ENCODE data around the gene PLA2G2F.

PLA2G2F gene

GRCh38 chr1:20147846-20148570 lies 8.9 kb downstream of the PLA2G2F start:
- H3K27me3 ChIP-seq, result no peaks in the 10 kb centered on the region
- H3K9me3 ChIP-seq (replicated peaks in 1 of 11), result no peaks in the 10 kb centered on the region
- no peak for TF ChIP-seq Cebpa-rat (IDR thresholded peaks at IDR 0.05)
- no peak overlapping the region for H3K4me3 ChIP-seq
- H4K20me1 ChIP-seq, result peaks cover 0 to 6% (median 0%) of the 10 kb centered on the region in 11 experiments; a peak in 1 of 22 replicates
- no peak overlapping the region for H3K4me2 ChIP-seq
- no peaks in the 10 kb centered on the region for H3K36me3 ChIP-seq
- H3K9ac ChIP-seq, result no peak overlapping the region; a peak in 1 of 22 replicates
- H3K4me1 ChIP-seq, result peaks cover 7 to 29% (median 19%) of the 10 kb centered on the region in 10 experiments
- H3K27ac ChIP-seq, result no peak overlapping the region

DNA sequence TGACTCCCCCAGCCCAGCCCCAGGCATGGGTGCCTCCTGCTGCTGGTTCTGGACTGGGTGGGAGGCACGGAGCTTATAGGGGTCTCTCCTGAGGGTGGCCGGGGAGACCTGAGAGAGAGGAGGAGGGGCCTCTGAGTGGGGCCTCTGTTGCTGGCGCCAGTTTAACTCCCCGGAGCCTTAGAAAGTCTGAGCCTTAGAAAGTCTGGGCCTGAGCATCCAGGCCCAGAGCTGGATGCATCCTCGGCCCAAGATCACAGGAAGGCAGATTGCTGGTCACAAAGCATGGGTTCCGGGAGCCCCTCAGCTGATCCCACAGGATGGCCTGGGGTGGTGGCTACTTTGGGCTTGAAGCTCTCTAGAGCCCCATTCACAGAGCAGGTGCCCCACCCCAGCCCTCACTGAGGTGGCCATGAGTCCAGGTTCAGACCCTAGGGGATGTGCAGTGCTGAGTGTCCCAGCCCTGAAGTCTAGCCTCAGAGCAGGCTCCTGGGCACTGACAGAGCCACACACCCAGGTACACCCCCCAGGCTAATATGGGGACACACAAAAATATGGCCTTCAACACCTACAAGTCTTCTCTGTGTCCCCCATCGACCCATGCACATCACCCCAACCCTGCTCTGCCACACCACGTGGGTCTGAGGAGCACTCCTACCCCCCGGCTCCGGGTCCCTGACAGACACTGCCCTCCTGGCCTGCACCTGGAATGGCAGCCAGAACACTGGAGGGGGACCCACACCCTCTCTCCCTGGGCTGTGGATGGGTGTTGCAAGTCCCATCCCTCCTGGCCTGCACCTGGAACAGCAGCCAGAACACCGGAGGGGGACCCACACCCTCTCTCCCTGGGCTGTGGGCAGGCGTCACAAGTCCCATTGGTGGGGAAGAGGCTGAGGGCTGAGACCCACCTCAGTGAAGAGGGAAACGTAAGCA lies 9.7 kb downstream of the PLA2G2F start:
- Histone ChIP-seq H3K9ac (peak overlapping the region in 1 of 11 experiments; percentile 15; a peak in 1 of 22 replicates), H3K27ac (no peak overlapping the region)
- TF ChIP-seq Cebpa-rat (IDR thresholded peaks at IDR 0.05), result no peak

DNA sequence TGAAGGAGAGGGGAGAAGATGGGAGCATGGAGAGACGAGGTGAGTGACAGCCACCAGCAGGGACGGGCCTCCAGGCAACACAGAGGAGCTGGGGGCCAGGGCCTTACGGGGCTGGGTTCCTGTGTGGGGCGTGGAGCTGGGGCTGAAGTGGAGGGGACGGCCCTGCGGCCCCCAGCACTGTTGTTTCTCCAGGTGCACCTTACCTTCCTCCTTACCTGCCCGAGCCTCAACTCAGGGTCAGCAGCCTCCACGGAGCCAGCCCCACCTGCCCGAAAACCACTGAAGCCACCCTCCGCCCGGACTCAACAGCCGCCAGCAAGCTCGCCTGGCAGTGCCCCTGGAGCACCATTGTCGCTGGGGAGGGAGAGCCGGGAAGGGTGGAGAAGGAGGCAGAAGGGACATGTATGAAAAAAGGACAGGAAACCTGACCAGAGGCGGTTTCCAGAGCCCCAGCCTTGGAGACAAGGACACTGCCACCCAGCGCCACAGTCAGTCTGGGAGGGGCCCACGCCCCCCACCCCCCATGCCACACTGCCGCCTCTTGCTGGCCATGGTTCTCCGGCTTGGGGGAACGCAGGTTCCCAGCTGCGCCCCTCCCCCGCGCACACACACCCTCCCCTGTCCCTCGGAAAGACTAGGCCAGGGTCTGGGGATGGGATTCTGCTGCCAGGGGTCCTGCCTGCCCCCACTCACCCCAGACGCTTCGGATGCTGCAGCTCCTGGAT lies 10.6 kb downstream of the PLA2G2F start:
- H3K27me3 ChIP-seq, result no peaks in the 10 kb centered on the region
- H3K27ac ChIP-seq, result no peak overlapping the region
- peaks cover 0 to 6% (median 0%) of the 10 kb centered on the region in 11 experiments; a peak in 2 of 22 replicates for H3K9me3 ChIP-seq (replicated peaks in 1 of 11)
- peaks cover 25 to 46% (median 36%) of the 10 kb centered on the region in 10 experiments for H3K4me1 ChIP-seq
- TF ChIP-seq Cebpa-rat (IDR thresholded peaks at IDR 0.05), result no peak
- H3K9ac ChIP-seq, result no peak overlapping the region
- no peak overlapping the region for H3K4me3 ChIP-seq
- no peaks in the 10 kb centered on the region for H4K20me1 ChIP-seq
- no peak overlapping the region for H3K4me2 ChIP-seq
- no peaks in the 10 kb centered on the region for H3K36me3 ChIP-seq

More for the DNA sequence above, 9.7 kb downstream of the PLA2G2F start:
- no peak overlapping the region for H3K4me3 ChIP-seq
- H4K20me1 ChIP-seq, result no peaks in the 10 kb centered on the region
- no peaks in the 10 kb centered on the region for H3K9me3 ChIP-seq (replicated peaks in 1 of 11)
- no peaks in the 10 kb centered on the region for H3K27me3 ChIP-seq
- H3K4me1 ChIP-seq, result peaks cover 15 to 37% (median 27%) of the 10 kb centered on the region in 10 experiments
- H3K4me2 ChIP-seq, result peak overlapping the region in 1 of 11 experiments; percentile 15; a peak in 1 of 22 replicates
- no peaks in the 10 kb centered on the region for H3K36me3 ChIP-seq

GRCh38 chr1:20150326-20150705 lies 11.2 kb downstream of the PLA2G2F start:
- Histone ChIP-seq H3K9me3 (replicated peaks in 1 of 11) (peaks cover 0 to 12% (median 5%) of the 10 kb centered on the region in 11 experiments; a peak in 13 of 22 replicates), H3K4me3 (no peak overlapping the region), H3K36me3 (peaks cover 0 to 4% (median 0%) of the 10 kb centered on the region in 11 experiments; a peak in 1 of 22 replicates), H3K27me3 (no peaks in the 10 kb centered on the region), H3K27ac (no peak overlapping the region), H3K4me1 (peaks cover 30 to 52% (median 41%) of the 10 kb centered on the region in 10 experiments), H3K9ac (no peak overlapping the region), H3K4me2 (no peak overlapping the region), H4K20me1 (no peaks in the 10 kb centered on the region)
- no peak for TF ChIP-seq Cebpa-rat (IDR thresholded peaks at IDR 0.05)

GRCh38 chr1:20150969-20151368 lies 11.8 kb downstream of the PLA2G2F start:
- peaks cover 30 to 57% (median 44%) of the 10 kb centered on the region in 10 experiments for H3K4me1 ChIP-seq
- H3K27me3 ChIP-seq, result no peaks in the 10 kb centered on the region
- peak overlapping the region in 3 of 11 experiments; percentile 36 to 82 (median 81); a peak in 4 of 22 replicates for H3K9ac ChIP-seq
- H3K27ac ChIP-seq, result peak overlapping the region in 6 of 11 experiments; percentile 45 to 95 (median 65); a peak in 8 of 22 replicates
- peaks cover 4 to 18% (median 11%) of the 10 kb centered on the region in 11 experiments; a peak in 18 of 22 replicates for H3K9me3 ChIP-seq (replicated peaks in 1 of 11)
- TF ChIP-seq Cebpa-rat (IDR thresholded peaks at IDR 0.05), result no peak
- H3K4me3 ChIP-seq, result peak overlapping the region in 1 of 10 experiments; percentile 44; a peak in 2 of 20 replicates
- H4K20me1 ChIP-seq, result no peaks in the 10 kb centered on the region
- H3K4me2 ChIP-seq, result peak overlapping the region in 10 of 11 experiments; percentile 35 to 97 (median 94); a peak in 15 of 22 replicates
- peaks cover 0 to 4% (median 0%) of the 10 kb centered on the region in 11 experiments; a peak in 2 of 22 replicates for H3K36me3 ChIP-seq

DNA sequence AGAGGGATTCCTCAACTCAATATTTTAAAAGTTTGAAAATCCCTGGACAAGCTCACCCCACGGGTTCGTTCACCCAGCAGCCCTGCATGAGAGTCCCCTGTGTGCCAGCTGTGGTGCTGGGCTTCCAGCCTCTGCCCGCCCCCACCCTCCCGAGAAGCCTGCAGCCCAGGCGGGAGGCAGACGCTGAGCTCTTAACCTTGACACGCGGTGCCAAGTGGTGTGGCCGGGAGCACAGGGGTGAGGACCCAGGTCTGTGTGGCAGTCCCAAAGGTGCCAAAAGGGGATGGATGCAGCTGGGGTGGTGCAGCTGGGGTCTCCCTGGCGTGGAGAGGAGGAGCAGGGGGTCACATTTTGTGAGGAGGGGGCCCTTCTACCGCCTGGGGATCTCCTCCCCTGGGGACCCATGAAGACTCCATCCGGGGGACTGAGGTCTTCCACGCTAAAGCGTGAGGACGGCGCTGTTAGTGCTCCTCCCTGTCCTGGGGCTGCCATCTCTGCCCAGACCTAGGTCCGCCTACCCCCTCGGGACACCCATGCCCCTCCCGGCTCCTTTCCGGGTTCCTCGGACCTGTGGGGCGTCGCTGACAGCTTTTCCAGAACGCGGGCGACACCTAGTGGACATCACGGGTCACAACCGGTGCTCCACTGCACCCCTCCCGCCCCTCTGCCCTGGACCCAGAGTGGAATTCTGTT lies 12.9 kb downstream of the PLA2G2F start:
- Histone ChIP-seq H4K20me1 (no peaks in the 10 kb centered on the region), H3K4me1 (peaks cover 30 to 66% (median 55%) of the 10 kb centered on the region in 10 experiments), H3K9ac (peak overlapping the region; percentile 63 to 90 (median 79)), H3K27ac (peak overlapping the region; percentile 66 to 99 (median 84)), H3K4me2 (peak overlapping the region; percentile 86 to 98 (median 96)), H3K4me3 (peak overlapping the region; percentile 52 to 70 (median 58)), H3K27me3 (no peaks in the 10 kb centered on the region), H3K36me3 (peaks cover 0 to 4% (median 0%) of the 10 kb centered on the region in 11 experiments; a peak in 4 of 22 replicates), H3K9me3 (replicated peaks in 1 of 11) (peaks cover 15 to 29% (median 22%) of the 10 kb centered on the region in 11 experiments; a peak in 21 of 22 replicates)
- no peak for TF ChIP-seq Cebpa-rat (IDR thresholded peaks at IDR 0.05)

- no peaks in the 10 kb centered on the region for H4K20me1 ChIP-seq
- H3K27ac ChIP-seq, result peak overlapping the region; percentile 66 to 99 (median 84)
- peaks cover 20 to 34% (median 27%) of the 10 kb centered on the region in 11 experiments for H3K9me3 ChIP-seq (replicated peaks in 1 of 11)
- H3K36me3 ChIP-seq, result peaks cover 0 to 8% (median 0%) of the 10 kb centered on the region in 11 experiments; a peak in 6 of 22 replicates
- peaks cover 30 to 66% (median 55%) of the 10 kb centered on the region in 10 experiments for H3K4me1 ChIP-seq
- peak overlapping the region in 7 of 10 experiments; percentile 16 to 70 (median 61); a peak in 10 of 20 replicates for H3K4me3 ChIP-seq
- H3K9ac ChIP-seq, result peak overlapping the region; percentile 63 to 90 (median 79)
- H3K4me2 ChIP-seq, result peak overlapping the region; percentile 86 to 98 (median 96)
- H3K27me3 ChIP-seq, result no peaks in the 10 kb centered on the region
- TF ChIP-seq Cebpa-rat (IDR thresholded peaks at IDR 0.05), result no peak
Observed at GRCh38 chr1:20152599-20152930, 13.4 kb downstream of the PLA2G2F start.

Data from BLaER1 treated with 17β-estradiol and CSF1 and Interleukin-3, amounts not matched to agents 10 nM and 100 nM (cell line).